Cardiac septum (tissue), 1 donor: ENCODE results near the gene COL18A1. TPM values are rescaled to one million over a fixed set of nuclear protein-coding genes. Genes with fewer than 3 reads are reported as not detected.

Source experiments
- DNase-seq: peaks from one replicate; pipeline ENCODE4 v3.0.0-alpha.2; 2020; ENCODE audit warnings: low spot score
- intact Hi-C: fragments of 100-400 bp; cut with DNase I; formaldehyde crosslinking; loops from one replicate; pipeline ENCODE4 v1.14.0; 2022
- total RNA-seq: library from RNA; stranded (reverse); fragmentation: NEBNext Ultra II Directional; extraction: Animal tissue kit (Norgen Biotek cat#: 25700); gene quantifications from one replicate; pipeline ENCODE4 v1.2.1, GENCODE V29; 2021
- donor health status: DM: no; HTN: no; CAD: no.

The COL18A1 gene
- total RNA-seq, 1 donor from 2014 or later = 77.0 TPM

GRCh38 chr21:45542242-45542666 lies 137.3 kb downstream of the COL18A1 start, which contains the start of gene SLC19A1:
SLC19A1 (minus strand) TSS chr21:45542440; CDS start chr21:45537959, 4,481 bp downstream.
- intact Hi-C loops = loop anchor here (5.0 kb wide), 1 partner anchor 65 kb away; no protein-coding TSS in a partner anchor
- DNase-seq = peak; percentile 90

GRCh38 chr21:45542667-45543370 lies 137.9 kb downstream of the COL18A1 start:
- intact Hi-C loops = loop anchor here (5.0 kb wide), 1 partner anchor 66 kb away; no protein-coding TSS in a partner anchor
- DNase-seq = peak; percentile 78

DNA sequence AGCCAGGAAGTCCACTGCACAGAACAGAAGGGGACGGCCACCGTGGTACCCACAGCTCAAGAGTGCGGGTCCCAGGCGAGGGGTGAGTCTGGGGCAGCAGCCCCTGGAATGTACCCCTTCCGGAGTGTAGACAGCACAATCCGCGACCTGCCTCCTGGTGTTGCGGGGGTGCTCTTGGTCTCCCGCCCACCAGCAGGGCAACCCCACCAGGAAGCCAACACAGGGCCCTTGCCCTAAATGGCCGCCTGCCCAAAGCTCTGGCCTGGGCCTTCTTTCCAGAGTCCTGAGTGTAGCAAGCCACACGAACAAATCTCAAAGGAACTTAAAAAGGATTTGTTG lies 138.4 kb downstream of the COL18A1 start:
- intact Hi-C loops = loop anchor here (5.0 kb wide), 1 partner anchor 66 kb away; no protein-coding TSS in a partner anchor
- DNase-seq = peak; percentile 46

GRCh38 chr21:45543710-45544448 lies 138.9 kb downstream of the COL18A1 start:
- intact Hi-C loops = loop anchor here (5.0 kb wide), 1 partner anchor 67 kb away; no protein-coding TSS in a partner anchor
- peak; percentile 76 for DNase-seq

- intact Hi-C loops = loop anchor here (5.0 kb wide), 1 partner anchor 67 kb away; no protein-coding TSS in a partner anchor
- DNase-seq = peak; percentile 60
Measured at GRCh38 chr21:45544449-45545235, 139.7 kb downstream of the COL18A1 start.

DNA sequence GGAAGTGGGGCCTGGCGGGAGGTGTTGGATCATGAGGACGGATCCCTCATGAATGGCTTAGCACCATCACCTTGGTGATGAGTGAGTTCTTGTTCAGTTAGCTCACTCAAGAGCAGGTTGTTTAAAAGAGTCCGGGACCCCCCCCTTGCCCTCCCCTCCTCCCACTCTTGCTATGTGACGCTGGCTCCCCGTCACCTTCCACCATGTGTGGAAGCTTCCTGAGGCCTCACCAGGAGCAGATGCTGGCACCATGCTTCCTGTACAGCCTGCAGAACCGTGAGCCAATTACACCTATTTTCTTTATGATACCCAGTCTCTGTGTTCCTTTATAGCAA lies 140.2 kb downstream of the COL18A1 start:
- peak; percentile 47 for DNase-seq
- intact Hi-C loops = no loop called here

GRCh38 chr21:45545691-45546531 lies 140.9 kb downstream of the COL18A1 start:
- peak; percentile 62 for DNase-seq
- intact Hi-C loops = no loop called here

DNA sequence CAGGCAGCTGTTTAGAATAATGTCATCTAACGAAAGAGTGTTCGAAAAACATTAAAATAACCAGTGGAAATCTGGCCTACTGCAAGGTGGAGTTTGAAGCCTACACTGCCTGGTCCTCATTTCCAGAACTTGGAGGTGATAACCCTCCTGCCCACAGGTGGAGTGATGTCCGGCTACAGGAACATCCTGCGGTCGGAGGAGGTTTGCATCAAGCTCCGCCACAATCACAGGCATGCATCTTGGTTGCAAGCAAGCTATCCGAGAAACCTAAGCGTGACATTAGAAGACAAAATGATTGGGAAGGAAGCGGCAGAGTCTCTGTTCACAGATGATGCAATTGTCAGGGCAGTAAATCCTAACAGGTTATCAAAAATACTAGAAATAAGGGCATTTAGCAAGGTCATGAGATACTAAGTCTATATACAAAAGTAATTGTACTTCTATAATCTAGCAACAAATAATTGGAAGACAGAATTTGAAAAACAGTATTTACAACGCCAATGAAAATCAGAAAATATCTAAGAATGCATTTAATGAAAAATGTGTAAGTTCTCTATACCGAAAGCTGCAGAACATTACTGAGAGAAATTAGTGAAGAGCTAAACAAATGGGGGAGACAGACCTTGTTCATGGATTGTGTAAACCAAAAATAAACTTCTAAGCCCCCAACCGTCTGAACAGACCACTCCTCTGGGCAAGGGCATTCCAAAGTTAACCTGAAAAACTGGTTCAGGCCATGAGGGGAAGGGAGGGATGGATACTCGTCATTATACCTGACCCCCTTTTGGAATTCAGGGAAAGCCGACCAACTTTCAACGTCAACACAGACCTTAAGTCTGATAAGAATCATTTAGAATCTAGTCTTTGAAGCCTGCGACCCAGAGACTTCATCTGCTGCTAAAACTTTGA lies 141.9 kb downstream of the COL18A1 start:
- DNase-seq = peak; percentile 66
- intact Hi-C loops = no loop called here

- DNase-seq = peak; percentile 26
- intact Hi-C loops = no loop called here
Measured at GRCh38 chr21:45547545-45547900, 142.6 kb downstream of the COL18A1 start.

DNA sequence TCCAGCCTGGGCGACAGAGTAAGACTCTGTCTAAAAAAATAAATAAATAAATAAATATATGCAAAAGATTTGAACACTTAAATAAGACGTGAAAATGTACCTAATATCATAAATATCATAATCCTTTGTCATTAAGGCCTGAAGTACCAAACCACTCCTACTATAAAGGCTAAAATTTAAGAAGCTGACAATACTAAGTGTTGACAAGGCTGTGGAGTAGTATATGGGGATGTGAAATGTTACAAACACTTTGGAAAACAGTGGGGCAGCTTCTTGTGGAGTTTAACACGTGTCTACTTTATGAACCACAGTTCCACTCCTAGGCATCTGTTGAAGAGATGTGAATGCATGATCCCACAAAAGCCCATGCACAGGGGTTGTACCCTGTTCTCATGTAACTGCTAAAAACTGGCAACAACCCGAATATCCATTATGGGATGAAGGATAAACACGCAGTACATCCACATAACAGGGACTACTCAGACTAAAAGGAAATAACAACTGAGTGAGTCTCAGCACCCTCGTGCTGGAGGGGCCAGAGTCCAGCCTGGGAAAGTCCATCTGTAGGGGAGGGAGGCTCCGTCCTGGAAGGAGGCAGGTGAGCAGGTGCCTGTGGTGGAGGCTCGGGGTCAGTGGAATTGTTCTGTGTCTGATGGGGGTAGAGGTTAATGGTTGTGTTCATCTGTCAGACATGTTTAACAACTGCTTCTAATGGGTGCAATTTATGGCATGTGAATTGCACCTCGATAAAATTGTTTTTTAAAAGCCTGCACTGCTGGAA lies 143.9 kb downstream of the COL18A1 start:
- intact Hi-C loops = no loop called here
- DNase-seq = peak; percentile 22

DNA sequence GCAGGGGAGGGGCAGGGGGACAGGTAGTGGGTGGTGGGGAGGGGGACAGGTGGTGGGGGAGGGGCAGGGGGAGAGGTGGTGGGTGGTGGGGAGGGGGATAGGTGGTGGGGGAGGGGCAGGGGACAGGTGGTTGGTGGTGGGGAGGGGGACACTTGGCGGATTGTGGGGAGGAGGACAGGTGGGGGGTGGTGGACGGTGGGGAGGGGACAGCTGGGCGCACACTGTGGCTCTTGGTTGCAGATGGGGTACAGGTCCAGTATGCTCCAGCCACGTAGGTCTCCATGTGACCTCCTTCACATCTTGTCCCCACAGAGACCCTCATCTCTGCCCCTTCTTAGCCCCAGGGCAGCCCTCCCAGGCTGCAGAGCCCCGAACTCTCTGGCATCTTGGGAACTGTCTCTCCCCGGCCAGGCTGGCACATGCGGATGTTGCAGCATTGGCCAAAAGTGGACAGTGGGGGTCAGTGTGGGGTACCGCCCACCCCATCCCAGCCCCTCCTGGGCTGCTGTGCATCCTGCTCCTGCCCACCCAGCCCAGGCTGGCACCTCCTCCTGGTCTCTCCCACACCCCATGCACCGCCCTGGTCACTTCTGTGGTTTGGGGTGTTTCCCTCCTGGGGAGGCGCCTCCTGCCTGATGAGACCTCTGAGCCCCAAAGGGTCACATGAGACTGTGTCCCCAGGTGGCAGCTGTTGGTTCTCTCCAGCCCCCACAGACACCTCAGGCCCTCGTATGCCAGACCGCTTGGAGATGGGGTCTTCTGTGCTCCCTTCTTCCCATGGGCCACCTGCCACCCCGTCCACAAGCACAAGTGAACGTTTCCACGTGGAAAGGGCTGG lies 144.9 kb downstream of the COL18A1 start:
- intact Hi-C loops = no loop called here
- peak; percentile 82 for DNase-seq

- intact Hi-C loops = no loop called here
- DNase-seq = peak; percentile 86
Measured at GRCh38 chr21:45550522-45551210, 145.7 kb downstream of the COL18A1 start.

GRCh38 chr21:45551316-45551715 lies 146.4 kb downstream of the COL18A1 start:
- peak; percentile 75 for DNase-seq

DNA sequence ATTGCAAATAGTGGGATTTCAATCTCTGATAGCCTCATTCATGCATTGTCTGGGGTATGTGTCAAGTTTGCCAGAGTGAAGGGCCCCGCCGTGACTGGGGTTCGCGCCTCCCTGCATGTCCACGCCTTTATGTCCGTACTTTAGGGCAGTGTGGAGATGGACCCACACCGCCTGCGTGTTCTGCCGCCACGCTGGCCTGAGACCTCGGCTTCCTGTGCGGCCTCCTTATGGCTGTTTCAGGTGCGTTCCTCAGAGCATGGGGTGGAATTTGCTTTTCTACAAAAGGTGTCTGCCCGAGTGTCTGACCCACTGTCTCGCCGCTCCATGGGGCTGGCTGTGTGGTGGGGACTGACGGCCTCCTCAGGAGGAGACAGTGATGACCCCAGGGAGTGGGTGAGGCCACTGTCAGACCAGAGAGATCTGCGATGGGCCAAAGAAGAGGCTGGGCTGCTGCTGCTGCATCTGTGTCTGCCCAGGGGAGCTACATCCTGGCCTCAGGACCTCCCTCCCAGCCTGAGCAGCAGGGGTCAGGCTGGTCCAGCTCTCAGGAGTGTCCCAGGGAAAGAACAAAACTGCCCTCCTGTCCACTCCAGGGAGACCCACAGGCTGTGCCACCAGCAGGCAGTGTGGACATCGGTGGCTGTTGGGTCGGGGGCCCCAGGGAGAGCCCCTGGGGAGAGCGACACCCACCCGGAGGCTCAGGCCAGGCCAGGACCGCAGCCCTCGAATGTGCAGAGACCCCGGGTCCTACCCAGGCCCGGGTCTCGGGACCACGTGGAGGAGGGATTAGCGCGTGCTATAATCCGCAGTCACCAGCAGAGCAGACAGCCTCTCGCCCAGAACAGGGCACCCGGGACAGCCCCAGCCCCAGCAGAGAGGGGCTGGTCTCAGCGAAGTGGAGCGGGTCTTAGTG lies 147.1 kb downstream of the COL18A1 start:
- intact Hi-C loops = no loop called here
- peak; percentile 71 for DNase-seq

More at GRCh38 chr21:45551316-45551715, 146.4 kb downstream of the COL18A1 start:
- intact Hi-C loops = no loop called here
